ENCODE results near the gene DISP3.

The DISP3 gene, protein sequence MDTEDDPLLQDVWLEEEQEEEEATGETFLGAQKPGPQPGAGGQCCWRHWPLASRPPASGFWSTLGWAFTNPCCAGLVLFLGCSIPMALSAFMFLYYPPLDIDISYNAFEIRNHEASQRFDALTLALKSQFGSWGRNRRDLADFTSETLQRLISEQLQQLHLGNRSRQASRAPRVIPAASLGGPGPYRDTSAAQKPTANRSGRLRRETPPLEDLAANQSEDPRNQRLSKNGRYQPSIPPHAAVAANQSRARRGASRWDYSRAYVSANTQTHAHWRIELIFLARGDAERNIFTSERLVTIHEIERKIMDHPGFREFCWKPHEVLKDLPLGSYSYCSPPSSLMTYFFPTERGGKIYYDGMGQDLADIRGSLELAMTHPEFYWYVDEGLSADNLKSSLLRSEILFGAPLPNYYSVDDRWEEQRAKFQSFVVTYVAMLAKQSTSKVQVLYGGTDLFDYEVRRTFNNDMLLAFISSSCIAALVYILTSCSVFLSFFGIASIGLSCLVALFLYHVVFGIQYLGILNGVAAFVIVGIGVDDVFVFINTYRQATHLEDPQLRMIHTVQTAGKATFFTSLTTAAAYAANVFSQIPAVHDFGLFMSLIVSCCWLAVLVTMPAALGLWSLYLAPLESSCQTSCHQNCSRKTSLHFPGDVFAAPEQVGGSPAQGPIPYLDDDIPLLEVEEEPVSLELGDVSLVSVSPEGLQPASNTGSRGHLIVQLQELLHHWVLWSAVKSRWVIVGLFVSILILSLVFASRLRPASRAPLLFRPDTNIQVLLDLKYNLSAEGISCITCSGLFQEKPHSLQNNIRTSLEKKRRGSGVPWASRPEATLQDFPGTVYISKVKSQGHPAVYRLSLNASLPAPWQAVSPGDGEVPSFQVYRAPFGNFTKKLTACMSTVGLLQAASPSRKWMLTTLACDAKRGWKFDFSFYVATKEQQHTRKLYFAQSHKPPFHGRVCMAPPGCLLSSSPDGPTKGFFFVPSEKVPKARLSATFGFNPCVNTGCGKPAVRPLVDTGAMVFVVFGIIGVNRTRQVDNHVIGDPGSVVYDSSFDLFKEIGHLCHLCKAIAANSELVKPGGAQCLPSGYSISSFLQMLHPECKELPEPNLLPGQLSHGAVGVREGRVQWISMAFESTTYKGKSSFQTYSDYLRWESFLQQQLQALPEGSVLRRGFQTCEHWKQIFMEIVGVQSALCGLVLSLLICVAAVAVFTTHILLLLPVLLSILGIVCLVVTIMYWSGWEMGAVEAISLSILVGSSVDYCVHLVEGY (N-terminal part only)
- 0.74 to 1.1 reads per million in 2 experiments for total RNA-seq

- peak; percentile 52 for DNase-seq (ENCODE audit: low read depth)
Observed at GRCh38 chr1:11478571-11479374, at the start of gene DISP3. Gene DISP3, plus strand, starts transcription at chr1:11479155. Its CDS starts 21,838 bp downstream, at chr1:11500993.

DNA sequence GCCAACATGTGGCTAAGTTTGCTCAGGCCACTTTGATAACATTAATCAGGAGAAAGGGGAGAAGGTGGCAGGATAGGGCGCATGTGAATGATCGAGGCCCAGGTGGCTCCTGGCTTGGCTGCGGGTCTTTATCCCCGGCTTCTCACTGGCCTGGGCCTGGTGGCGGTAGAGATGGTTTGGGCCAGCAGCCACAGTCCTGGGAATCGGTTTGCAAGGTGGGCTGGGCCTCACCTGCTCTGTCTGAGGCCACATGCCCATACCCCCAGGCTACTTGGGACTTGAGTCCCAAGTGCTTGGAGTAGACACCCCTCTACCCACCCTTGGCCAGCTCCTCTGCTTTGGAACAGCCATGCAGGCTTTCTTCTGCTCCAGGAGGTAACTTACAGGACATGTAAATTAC, 49.7 kb upstream of the DISP3 start:
- DNase-seq (ENCODE audit: low read depth), result no peak

GRCh38 chr1:11429935-11430334, 49.0 kb upstream of the DISP3 start:
- no peak for DNase-seq (ENCODE audit: low read depth)

DNA sequence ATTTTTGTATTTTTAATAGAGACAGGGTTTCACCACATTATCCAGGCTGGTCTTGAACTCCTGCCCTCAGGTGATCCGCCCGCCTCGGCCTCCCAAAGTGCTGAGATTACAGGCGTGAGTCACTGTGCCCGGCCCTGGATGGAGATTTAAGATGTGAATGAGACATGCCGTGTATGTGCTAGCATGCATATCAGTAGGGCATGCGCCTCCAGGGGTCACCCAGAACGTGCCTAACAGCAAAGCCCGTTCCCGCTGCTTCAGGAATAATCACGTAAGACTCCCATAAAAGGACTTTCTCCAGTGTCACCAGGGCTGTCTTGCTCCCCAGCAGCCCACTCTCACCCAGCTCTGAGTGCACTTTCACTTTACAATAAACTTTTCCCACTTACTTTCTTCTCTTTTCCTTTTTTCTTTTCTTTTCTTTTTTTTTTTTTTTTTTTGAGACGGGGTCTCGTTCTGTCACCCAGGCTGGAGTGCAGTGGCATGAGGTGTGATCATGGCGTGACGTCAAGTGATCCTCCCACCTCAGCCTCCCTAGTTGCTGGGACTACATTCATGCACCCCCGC, 46.9 kb upstream of the DISP3 start:
- DNase-seq (ENCODE audit: low read depth), result no peak

- no peak for DNase-seq (ENCODE audit: low read depth)
Observed at GRCh38 chr1:11432526-11432925, 46.4 kb upstream of the DISP3 start.

DNA sequence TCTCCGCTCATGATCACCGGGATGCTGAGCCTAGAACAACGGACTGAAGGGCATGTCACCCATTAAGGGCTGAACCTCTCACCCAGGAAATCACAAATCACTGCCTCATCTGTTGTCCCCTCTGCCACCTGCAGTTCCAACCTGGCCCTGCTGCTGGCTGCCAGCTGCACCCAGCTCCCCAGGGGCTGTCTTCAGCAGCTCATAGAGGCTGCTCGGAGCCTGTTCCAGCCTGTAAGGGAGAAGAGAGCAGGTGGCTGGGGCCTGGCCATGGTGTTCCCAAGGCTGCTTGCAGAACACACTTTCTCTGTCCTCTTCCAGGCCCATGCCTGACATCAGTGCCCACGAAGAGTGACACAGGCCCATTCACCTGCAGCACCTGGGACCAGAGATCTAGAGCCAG, 44.5 kb upstream of the DISP3 start:
- DNase-seq (ENCODE audit: low read depth), result no peak

DNA sequence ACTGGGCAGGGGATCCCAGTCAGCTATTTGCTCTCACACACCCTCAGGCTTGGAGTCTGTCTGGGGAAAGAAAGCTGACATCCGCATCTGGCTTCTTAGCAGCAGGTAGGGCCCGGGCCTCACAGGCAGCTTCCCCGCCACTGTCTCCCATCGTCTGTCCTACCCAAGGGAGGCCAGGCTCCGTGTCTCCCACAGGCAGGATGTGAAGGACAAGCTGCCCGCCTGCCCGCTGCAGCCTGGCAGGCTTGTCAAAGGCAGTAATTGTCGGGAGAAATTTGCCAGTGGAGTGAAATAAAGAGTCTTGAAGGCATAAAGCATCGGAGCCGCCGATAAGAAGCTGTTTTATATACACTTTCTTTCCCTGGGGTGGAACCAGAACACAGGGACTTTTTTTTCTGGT, 44.0 kb upstream of the DISP3 start:
- DNase-seq (ENCODE audit: low read depth), result no peak

GRCh38 chr1:11438996-11439395, 40.0 kb upstream of the DISP3 start:
- DNase-seq (ENCODE audit: low read depth), result no peak

GRCh38 chr1:11441211-11441952, 37.6 kb upstream of the DISP3 start:
- DNase-seq (ENCODE audit: low read depth), result no peak

DNA sequence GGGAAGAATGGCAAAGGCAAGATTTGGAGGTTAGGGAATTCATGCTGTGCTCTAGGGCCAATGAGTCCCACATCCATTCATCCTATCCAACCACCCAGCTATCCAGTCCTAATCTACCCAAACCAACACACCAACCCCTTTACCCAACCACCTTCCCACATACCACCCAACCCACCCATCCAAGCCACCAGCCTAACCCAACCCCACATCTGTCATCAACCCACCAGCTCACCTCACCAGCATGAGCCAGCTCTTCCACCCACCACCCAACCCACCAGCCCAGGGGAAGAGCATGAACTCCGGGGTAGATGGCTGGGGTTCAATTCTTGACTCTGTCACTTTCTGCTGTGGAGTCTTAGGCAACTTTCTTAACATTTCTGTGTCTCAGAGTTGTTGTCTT, 35.9 kb upstream of the DISP3 start:
- no peak for DNase-seq (ENCODE audit: low read depth)

DNA sequence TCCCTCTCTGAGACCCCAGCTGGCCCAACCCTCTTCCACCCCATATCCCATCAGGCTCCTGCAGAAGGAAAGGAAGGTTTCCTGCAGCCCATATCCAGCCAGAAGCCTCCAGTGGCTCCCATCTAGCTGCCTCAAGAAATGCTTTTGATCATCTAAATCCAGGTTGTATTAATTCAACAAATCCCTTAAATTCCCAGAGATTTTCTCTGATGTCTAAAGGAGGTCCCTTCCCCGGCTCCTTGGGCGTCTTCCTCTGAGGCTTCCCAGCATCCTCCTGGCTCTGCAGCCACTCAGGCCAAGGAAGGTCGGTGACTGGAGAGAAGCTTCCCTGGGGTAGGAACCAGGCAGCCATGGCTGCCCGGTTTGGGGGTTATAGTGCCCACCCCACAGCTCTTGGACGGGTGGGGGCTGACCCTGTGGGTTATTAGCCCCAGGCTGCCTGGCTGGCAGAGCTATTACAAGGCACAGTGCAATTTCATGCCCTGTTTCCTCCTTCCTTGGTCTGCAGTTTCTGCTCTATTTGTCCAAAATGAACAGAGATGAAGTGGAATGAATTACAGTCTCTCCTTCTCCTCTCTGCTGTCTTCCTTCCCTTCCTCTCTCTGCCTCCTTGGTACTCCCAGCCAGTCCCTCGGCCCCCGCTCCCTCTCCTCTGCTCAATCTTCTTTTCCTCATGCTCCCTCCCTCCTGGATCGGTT, 34.8 kb upstream of the DISP3 start:
- DNase-seq (ENCODE audit: low read depth), result no peak

DNA sequence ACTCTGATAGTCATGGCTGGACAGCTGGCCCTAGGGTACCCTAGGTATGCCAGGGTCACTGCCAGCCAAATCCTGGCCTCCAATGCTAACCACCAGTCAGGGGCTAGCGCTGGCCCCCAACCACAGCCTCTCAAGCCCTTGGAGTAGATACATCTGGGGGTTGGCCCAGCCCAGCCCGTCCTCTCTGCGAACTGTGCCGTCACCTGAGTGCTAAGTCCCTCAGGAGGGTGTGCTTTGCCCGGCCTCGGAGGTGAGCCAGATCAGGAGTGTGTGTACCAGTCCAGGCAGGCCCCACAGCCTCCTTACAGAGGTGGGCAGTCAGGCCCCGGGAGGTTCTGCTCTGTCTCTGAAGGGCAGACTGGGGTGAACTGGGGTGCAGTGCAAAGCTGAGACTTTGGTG, 34.0 kb upstream of the DISP3 start:
- DNase-seq (ENCODE audit: low read depth), result no peak

DNA sequence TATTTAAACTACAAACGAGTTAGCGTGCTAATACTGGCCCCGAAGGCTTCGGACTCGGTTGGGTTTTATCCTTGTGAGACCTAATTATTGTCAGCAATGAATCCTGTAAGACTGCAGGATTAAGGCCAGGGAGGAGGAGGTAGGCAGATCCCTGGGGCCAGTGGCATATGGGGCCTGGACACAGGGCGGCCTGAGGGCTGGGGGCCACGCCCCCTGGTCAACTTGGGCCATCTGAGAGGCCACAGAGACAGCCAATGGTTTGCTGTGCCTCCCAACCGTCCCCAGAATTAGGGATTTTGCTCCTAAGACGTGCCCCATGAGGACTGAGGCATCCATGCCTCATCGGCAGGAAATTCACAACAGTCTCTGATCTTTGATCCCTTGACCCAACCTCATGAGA, 31.1 kb upstream of the DISP3 start:
- no peak for DNase-seq (ENCODE audit: low read depth)

GRCh38 chr1:11448373-11449099, 30.4 kb upstream of the DISP3 start:
- no peak for DNase-seq (ENCODE audit: low read depth)

- no peak for DNase-seq (ENCODE audit: low read depth)
Observed at GRCh38 chr1:11449100-11449403, 29.9 kb upstream of the DISP3 start.

GRCh38 chr1:11450310-11450709, 28.6 kb upstream of the DISP3 start:
- no peak for DNase-seq (ENCODE audit: low read depth)

DNA sequence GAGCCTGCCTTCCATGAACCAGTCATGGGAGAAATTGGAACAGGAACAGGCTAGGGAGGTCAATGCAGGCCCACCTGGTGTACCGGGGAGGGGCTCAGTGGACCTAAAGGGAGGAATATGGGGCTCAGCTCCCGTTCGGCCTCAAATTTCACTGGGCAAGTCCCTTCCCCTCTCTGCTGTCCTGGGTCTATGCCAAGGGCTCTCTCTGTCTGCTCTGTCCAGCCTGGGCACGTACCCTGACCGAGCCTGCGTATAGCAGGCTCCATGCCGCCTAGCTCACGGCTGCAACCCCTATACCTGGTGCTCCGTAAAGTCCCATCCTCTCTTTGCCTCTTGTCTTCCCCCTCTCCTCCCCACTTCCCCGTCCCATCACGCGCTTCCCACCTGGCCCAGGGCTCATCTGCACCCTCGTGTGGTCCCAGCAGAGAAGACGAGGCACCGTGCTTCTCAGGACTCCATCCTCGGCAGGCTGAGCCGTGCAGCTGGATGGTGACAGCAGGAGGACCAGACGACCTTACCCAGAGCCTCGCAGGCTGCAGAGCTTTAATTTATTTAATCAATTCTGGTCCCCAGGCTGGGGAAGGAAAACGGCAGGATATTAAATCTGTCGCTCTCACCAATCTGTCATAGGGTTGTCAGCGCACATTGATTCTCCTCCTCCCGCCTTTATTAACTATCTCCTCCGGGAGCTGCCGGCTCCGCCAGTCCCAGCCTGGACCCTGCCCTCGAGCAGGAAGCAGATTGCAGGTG, 25.0 kb upstream of the DISP3 start:
- no peak for DNase-seq (ENCODE audit: low read depth)

GRCh38 chr1:11455967-11456570, 22.9 kb upstream of the DISP3 start:
- no peak for DNase-seq (ENCODE audit: low read depth)
